Duodenal mucosa (tissue), 2 donors: Measurements from ENCODE around the gene LRFN4.
A peak's percentile ranks its signal among the peaks of the same experiment; 100 is the strongest.
"Not testable (repeated sequence)": the region's sequence is repeated elsewhere in the genome, so short reads cannot be mapped to it uniquely, and the experiment has no call there.

ENCODE experiments used
- H3K27ac ChIP-seq: one replicate; pipeline ENCODE4 v1.7.0; 2013; ENCODE audit warnings: low read depth, low read length
- H3K27me3 ChIP-seq, 2 donors: one replicate each; pipeline ENCODE4 v1.7.0; 2013; ENCODE audit warnings: low read length in 2 of 2, control low read depth in 1 of 2; ENCODE audit not compliant: insufficient read depth in 2 of 2, control insufficient read depth in 1 of 2
- H3K36me3 ChIP-seq, 2 donors: one replicate each; pipeline ENCODE4 v1.7.0; 2013; ENCODE audit warnings: low read length in 2 of 2, control low read depth in 1 of 2; ENCODE audit not compliant: insufficient read depth in 2 of 2, control insufficient read depth in 1 of 2
- H3K4me1 ChIP-seq, 2 donors: one replicate each; pipeline ENCODE4 v1.7.0; 2013; ENCODE audit warnings: low read length in 2 of 2, control low read depth in 1 of 2; ENCODE audit not compliant: insufficient read depth in 2 of 2, control insufficient read depth in 1 of 2
- H3K4me3 ChIP-seq, 2 donors: one replicate each; pipeline ENCODE4 v1.7.0; 2013; ENCODE audit warnings: low read length in 2 of 2, low read depth in 1 of 2
- H3K9ac ChIP-seq, 2 donors: one replicate each; pipeline ENCODE4 v1.7.0; 2013; ENCODE audit warnings: low read length in 2 of 2, low read depth in 1 of 2
- H3K9me3 ChIP-seq, 2 donors: one replicate each; pipeline ENCODE4 v1.7.0; 2013; ENCODE audit warnings: low read length in 2 of 2, control low read depth in 1 of 2; ENCODE audit not compliant: control insufficient read depth in 1 of 2

LRFN4 gene

GRCh38 chr11:66856496-66857233, at the start of gene LRFN4:
TSS of gene LRFN4 (plus strand) at chr11:66857064. CDS start at chr11:66857745, 681 bp downstream.
- Histone ChIP-seq H3K4me3 (peak within 1 kb of the TSS; percentile 82 to 85), H3K36me3 (no peaks in the 10 kb centered on the region)

DNA sequence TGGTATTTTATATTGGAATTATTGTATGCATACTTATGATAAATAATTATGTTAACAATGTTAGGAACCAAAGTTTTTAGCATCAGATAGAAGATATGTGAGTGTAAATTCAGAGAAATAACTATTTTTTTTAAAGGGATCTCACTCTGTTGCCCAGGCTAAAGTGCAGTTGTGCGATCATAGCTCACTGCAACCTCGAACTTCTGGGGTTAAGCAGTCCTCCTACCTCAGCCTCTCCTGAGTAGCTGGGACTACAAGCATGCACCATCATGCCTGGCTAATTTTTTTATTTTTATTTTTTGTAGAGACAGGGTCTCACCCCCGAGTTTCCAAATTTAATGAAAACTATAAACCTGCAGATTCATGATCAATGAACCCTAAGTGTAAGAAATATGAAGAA, 47.3 kb upstream of the LRFN4 start:
- H3K27ac ChIP-seq: no peak overlapping the region
- H3K9ac ChIP-seq: no peak overlapping the region
- no peaks in the 10 kb centered on the region for H3K27me3 ChIP-seq
- H3K36me3 ChIP-seq: no peaks in the 10 kb centered on the region
- no peaks in the 10 kb centered on the region for H3K9me3 ChIP-seq
- H3K4me1 ChIP-seq: no peaks in the 10 kb centered on the region
- H3K4me3 ChIP-seq: no peak overlapping the region

More at GRCh38 chr11:66856496-66857233, at the start of gene LRFN4:
- H3K4me1 ChIP-seq: peaks cover 5 to 9% of the 10 kb centered on the region in 2 donors
- no peaks in the 10 kb centered on the region for H3K9me3 ChIP-seq
- no peaks in the 10 kb centered on the region for H3K27me3 ChIP-seq
- H3K9ac ChIP-seq: peak within 1 kb of the TSS; percentile 97 to 99
- peak within 1 kb of the TSS; percentile 65 for H3K27ac ChIP-seq

GRCh38 chr11:66810576-66811185, 46.2 kb upstream of the LRFN4 start:
- Histone ChIP-seq H3K36me3 (no peaks in the 10 kb centered on the region), H3K27ac (no peak overlapping the region), H3K9ac (no peak overlapping the region), H3K27me3 (no peaks in the 10 kb centered on the region), H3K9me3 (no peaks in the 10 kb centered on the region), H3K4me3 (no peak overlapping the region), H3K4me1 (no peaks in the 10 kb centered on the region)

- Histone ChIP-seq H3K27me3 (no peaks in the 10 kb centered on the region), H3K9me3 (no peaks in the 10 kb centered on the region), H3K4me3 (no peak overlapping the region), H3K36me3 (peaks cover 0 to 3% of the 10 kb centered on the region in 2 donors), H3K9ac (no peak overlapping the region), H3K4me1 (no peaks in the 10 kb centered on the region), H3K27ac (no peak overlapping the region)
These were observed 42.2 kb upstream of the LRFN4 start for GRCh38 chr11:66814678-66815077.

- H3K27me3 ChIP-seq: no peaks in the 10 kb centered on the region
- H3K9ac ChIP-seq: no peak overlapping the region
- H3K9me3 ChIP-seq: no peaks in the 10 kb centered on the region
- no peaks in the 10 kb centered on the region for H3K4me1 ChIP-seq
- H3K27ac ChIP-seq: no peak overlapping the region
- H3K4me3 ChIP-seq: no peak overlapping the region
- peaks cover 0 to 3% of the 10 kb centered on the region in 2 donors for H3K36me3 ChIP-seq
These were observed 41.2 kb upstream of the LRFN4 start for GRCh38 chr11:66815646-66816045.

GRCh38 chr11:66818231-66818955, 38.5 kb upstream of the LRFN4 start:
- no peaks in the 10 kb centered on the region for H3K27me3 ChIP-seq
- H3K27ac ChIP-seq: no peak overlapping the region
- no peak overlapping the region for H3K9ac ChIP-seq
- H3K36me3 ChIP-seq: peaks cover 0 to 3% of the 10 kb centered on the region in 2 donors
- H3K4me1 ChIP-seq: no peaks in the 10 kb centered on the region
- H3K9me3 ChIP-seq: no peaks in the 10 kb centered on the region
- no peak overlapping the region for H3K4me3 ChIP-seq

GRCh38 chr11:66820381-66820780, 36.5 kb upstream of the LRFN4 start:
- Histone ChIP-seq H3K27ac (no peak overlapping the region), H3K27me3 (no peaks in the 10 kb centered on the region), H3K4me1 (no peaks in the 10 kb centered on the region), H3K4me3 (no peak overlapping the region), H3K9me3 (no peaks in the 10 kb centered on the region), H3K36me3 (peaks cover 0 to 3% of the 10 kb centered on the region in 2 donors), H3K9ac (no peak overlapping the region)

GRCh38 chr11:66820901-66821300, 36.0 kb upstream of the LRFN4 start:
- no peak overlapping the region for H3K27ac ChIP-seq
- H3K9ac ChIP-seq: no peak overlapping the region
- peaks cover 0 to 3% of the 10 kb centered on the region in 2 donors for H3K36me3 ChIP-seq
- no peaks in the 10 kb centered on the region for H3K27me3 ChIP-seq
- H3K9me3 ChIP-seq: no peaks in the 10 kb centered on the region
- no peak overlapping the region for H3K4me3 ChIP-seq
- no peaks in the 10 kb centered on the region for H3K4me1 ChIP-seq

- peaks cover 0 to 9% of the 10 kb centered on the region in 2 donors for H3K36me3 ChIP-seq
- no peaks in the 10 kb centered on the region for H3K9me3 ChIP-seq
- no peak overlapping the region for H3K9ac ChIP-seq
- H3K4me3 ChIP-seq: no peak overlapping the region
- H3K4me1 ChIP-seq: no peaks in the 10 kb centered on the region
- H3K27ac ChIP-seq: no peak overlapping the region
- H3K27me3 ChIP-seq: no peaks in the 10 kb centered on the region
These were observed 33.2 kb upstream of the LRFN4 start for GRCh38 chr11:66823700-66824099.

DNA sequence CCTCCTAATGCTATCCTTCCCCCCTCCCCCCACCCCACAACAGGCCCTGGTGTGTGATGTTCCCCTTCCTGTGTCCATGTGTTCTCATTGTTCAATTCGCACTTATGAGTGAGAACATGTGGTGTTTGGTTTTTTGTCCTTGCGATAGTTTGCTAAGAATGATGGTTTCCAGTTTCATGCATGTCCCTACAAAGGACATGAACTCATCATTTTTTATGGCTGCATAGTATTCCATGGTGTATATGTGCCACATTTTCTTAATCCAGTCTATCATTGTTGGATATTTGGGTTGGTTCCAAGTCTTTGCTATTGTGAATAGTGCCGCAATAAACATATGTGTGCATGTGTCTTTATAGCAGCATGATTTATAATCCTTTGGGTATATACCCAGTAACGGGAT, 32.3 kb upstream of the LRFN4 start:
- H3K4me1 ChIP-seq, H3K4me3 ChIP-seq, H3K36me3 ChIP-seq, H3K9ac ChIP-seq, H3K27ac ChIP-seq, H3K9me3 ChIP-seq, H3K27me3 ChIP-seq: not testable (repeated sequence)
